HepG2 (cell line): Measurements from ENCODE around the gene DUSP7. TPM values are rescaled to one million over a fixed set of nuclear protein-coding genes. Genes with fewer than 3 reads are reported as not detected.

Source experiments
- ARNT2 ChIP-seq: sonication (generic); formaldehyde crosslinking; IDR thresholded peaks from 2 replicates; pipeline ENCODE4 v1.8.0; 2022; ENCODE audit warnings: mild to moderate bottlenecking, low read depth, missing genetic modification reagents, moderate library complexity
- BHLHE40 ChIP-seq: IDR thresholded peaks from 2 replicates; pipeline ENCODE4 v1.6.1; 2011; ENCODE audit warnings: low read length, improper control_type of control experiment
- EHMT2 ChIP-seq: fragments of 200-600 bp; sonication (generic); IDR thresholded peaks from 2 replicates; pipeline ENCODE4 v1.7.0; 2017; ENCODE audit warnings: antibody characterized with exemption, low read depth, low read length, borderline replicate concordance
- MTA3 ChIP-seq: sonication (generic); formaldehyde crosslinking; IDR thresholded peaks from 2 replicates; pipeline ENCODE4 v1.4.0; 2020; ENCODE audit warnings: missing genetic modification reagents
- NFYB ChIP-seq: sonication (generic); formaldehyde crosslinking; IDR thresholded peaks from 2 replicates; pipeline ENCODE4 v1.4.0; 2020; ENCODE audit warnings: missing genetic modification reagents
- RBFOX2 ChIP-seq: fragments of 200-400 bp; formaldehyde crosslinking; IDR thresholded peaks from 2 replicates; pipeline ENCODE4 v1.6.1; 2017; ENCODE audit warnings: low read depth, mild to moderate bottlenecking, low read length
- ZFX ChIP-seq: sonication (generic); formaldehyde crosslinking; IDR thresholded peaks from 2 replicates; pipeline ENCODE4 v1.4.0; 2020; ENCODE audit warnings: mild to moderate bottlenecking, low read depth, missing genetic modification reagents, moderate library complexity
- ZNF430 ChIP-seq: sonication (generic); formaldehyde crosslinking; IDR thresholded peaks from 2 replicates; pipeline ENCODE4 v1.9.0; 2021; ENCODE audit warnings: mild to moderate bottlenecking, missing genetic modification reagents
- ZNF530 ChIP-seq: sonication (generic); formaldehyde crosslinking; IDR thresholded peaks from 2 replicates; pipeline ENCODE4 v1.5.0; 2020; ENCODE audit warnings: low read depth, mild to moderate bottlenecking, missing genetic modification reagents
- ZNF816 ChIP-seq: sonication (generic); formaldehyde crosslinking; IDR thresholded peaks from 2 replicates; pipeline ENCODE4 v1.8.0; 2022; ENCODE audit warnings: missing genetic modification reagents, mild to moderate bottlenecking, borderline replicate concordance
- polyA plus RNA-seq, 8 experiments: library from polyadenylated mRNA; depleted of rRNA in 3 of 8; stranded (reverse) in 7 of 8; unstranded in 1 of 8; fragments of >200 nt; fragmentation: Illumina TruSeq in 4 of 8; extraction: Trizol in 4 of 8; gene quantifications; 2 replicates each; pipeline versions ENCODE4 v1.2.1 to v1.2.3, GENCODE V29; 2011 to 2016; ENCODE audit warnings: low read depth in 4 of 8, missing spikeins in 1 of 8, mixed read lengths in 1 of 8; ENCODE audit not compliant: insufficient read depth in 1 of 8
- total RNA-seq, 5 experiments: library from RNA; depleted of rRNA; stranded (reverse); fragments of >200 nt; fragmentation: Illumina TruSeq; extraction: Trizol; gene quantifications; 2 replicates each; pipeline ENCODE4 v1.2.3, GENCODE V29; 2016; ENCODE audit warnings: low read depth in 1 of 5
- TF ChIP-seq, protein P1 (sequence below): sonication (generic); formaldehyde crosslinking; IDR thresholded peaks from 2 replicates; pipeline ENCODE4 v1.4.0; 2020; ENCODE audit warnings: missing genetic modification reagents, borderline replicate concordance
- TF ChIP-seq, protein P2 (sequence below): sonication (generic); formaldehyde crosslinking; IDR thresholded peaks from 2 replicates; pipeline ENCODE4 v1.5.1; 2020; ENCODE audit warnings: missing genetic modification reagents, mild to moderate bottlenecking, borderline replicate concordance
- TF ChIP-seq, protein P3 (sequence below): sonication (generic); formaldehyde crosslinking; IDR thresholded peaks from 2 replicates; pipeline ENCODE4 v1.4.0; 2020; ENCODE audit warnings: missing genetic modification reagents, borderline replicate concordance
- TF ChIP-seq, protein P4 (sequence below): fragments of 450-650 bp; IDR thresholded peaks from 2 replicates; pipeline ENCODE4 v1.6.1; 2016

Gene DUSP7
- total and polyA plus RNA-seq, 2 of the 13 experiments (the other 11 are each of a cell fraction or from before 2014, with no cell fraction given) = 6.6 to 8.8 TPM

DNA sequence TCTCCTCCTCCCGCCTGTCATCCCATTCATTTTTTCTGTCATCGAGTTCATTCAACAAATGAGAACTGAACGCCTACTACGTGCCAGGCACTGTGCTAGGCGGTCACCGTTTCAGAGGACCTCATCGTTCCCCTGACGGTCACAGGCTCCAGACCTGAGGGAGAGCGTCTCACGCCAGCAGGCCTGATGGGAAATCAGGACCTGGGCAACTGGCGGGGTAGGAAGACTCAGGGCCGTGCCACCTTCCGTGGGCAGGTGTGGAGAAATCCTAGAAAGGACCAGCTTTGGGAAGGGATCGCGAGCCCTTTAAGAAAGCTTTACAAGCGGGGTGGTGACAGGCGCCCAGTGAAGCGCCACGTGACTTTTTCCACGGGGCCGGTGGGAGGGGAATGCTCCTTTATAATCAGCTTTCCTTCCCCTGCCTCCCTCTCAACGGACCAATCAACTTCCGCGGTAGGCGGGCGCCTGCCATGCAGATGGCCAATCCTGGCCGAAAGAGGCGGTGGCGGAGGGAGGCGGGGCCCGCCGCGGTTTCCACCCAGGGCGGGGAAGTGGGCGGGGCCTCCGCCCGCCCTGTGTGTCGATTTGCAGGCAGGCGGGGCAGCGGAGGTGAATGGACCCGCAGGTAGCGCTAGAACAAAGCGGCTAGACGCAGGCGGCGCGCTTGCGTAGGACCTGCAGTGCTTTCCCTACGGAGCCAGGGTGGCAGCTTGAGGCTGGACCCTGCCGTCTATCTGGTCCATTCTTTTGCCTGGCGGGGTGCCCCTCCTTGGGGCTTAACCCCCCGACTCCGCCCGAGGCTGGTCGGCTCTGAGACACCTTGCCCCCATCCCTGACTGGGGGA is 819 bp upstream of the DUSP7 start (continued):
- TF ChIP-seq, protein P1, sequence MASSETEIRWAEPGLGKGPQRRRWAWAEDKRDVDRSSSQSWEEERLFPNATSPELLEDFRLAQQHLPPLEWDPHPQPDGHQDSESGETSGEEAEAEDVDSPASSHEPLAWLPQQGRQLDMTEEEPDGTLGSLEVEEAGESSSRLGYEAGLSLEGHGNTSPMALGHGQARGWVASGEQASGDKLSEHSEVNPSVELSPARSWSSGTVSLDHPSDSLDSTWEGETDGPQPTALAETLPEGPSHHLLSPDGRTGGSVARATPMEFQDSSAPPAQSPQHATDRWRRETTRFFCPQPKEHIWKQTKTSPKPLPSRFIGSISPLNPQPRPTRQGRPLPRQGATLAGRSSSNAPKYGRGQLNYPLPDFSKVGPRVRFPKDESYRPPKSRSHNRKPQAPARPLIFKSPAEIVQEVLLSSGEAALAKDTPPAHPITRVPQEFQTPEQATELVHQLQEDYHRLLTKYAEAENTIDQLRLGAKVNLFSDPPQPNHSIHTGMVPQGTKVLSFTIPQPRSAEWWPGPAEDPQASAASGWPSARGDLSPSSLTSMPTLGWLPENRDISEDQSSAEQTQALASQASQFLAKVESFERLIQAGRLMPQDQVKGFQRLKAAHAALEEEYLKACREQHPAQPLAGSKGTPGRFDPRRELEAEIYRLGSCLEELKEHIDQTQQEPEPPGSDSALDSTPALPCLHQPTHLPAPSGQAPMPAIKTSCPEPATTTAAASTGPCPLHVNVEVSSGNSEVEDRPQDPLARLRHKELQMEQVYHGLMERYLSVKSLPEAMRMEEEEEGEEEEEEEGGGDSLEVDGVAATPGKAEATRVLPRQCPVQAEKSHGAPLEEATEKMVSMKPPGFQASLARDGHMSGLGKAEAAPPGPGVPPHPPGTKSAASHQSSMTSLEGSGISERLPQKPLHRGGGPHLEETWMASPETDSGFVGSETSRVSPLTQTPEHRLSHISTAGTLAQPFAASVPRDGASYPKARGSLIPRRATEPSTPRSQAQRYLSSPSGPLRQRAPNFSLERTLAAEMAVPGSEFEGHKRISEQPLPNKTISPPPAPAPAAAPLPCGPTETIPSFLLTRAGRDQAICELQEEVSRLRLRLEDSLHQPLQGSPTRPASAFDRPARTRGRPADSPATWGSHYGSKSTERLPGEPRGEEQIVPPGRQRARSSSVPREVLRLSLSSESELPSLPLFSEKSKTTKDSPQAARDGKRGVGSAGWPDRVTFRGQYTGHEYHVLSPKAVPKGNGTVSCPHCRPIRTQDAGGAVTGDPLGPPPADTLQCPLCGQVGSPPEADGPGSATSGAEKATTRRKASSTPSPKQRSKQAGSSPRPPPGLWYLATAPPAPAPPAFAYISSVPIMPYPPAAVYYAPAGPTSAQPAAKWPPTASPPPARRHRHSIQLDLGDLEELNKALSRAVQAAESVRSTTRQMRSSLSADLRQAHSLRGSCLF (CRISPR knock-in tag) = no peak
- TF ChIP-seq EHMT2 (no peak), NFYB (peak; percentile 90), ARNT2 (no peak; the same call in 1 of the 2 replicates), ZNF530 (CRISPR knock-in tag) (no peak), RBFOX2 (peak; percentile 61), ZNF816 (no peak), MTA3 (no peak), ZFX (peak; percentile 56; the same call in 1 of the 2 replicates), BHLHE40 (peak; percentile 69), ZNF430 (CRISPR knock-in tag) (peak; percentile 89; the same call in 1 of the 2 replicates)
- TF ChIP-seq, protein P2, sequence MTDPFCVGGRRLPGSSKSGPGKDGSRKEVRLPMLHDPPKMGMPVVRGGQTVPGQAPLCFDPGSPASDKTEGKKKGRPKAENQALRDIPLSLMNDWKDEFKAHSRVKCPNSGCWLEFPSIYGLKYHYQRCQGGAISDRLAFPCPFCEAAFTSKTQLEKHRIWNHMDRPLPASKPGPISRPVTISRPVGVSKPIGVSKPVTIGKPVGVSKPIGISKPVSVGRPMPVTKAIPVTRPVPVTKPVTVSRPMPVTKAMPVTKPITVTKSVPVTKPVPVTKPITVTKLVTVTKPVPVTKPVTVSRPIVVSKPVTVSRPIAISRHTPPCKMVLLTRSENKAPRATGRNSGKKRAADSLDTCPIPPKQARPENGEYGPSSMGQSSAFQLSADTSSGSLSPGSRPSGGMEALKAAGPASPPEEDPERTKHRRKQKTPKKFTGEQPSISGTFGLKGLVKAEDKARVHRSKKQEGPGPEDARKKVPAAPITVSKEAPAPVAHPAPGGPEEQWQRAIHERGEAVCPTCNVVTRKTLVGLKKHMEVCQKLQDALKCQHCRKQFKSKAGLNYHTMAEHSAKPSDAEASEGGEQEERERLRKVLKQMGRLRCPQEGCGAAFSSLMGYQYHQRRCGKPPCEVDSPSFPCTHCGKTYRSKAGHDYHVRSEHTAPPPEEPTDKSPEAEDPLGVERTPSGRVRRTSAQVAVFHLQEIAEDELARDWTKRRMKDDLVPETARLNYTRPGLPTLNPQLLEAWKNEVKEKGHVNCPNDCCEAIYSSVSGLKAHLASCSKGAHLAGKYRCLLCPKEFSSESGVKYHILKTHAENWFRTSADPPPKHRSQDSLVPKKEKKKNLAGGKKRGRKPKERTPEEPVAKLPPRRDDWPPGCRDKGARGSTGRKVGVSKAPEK = no peak
- TF ChIP-seq, protein P3, sequence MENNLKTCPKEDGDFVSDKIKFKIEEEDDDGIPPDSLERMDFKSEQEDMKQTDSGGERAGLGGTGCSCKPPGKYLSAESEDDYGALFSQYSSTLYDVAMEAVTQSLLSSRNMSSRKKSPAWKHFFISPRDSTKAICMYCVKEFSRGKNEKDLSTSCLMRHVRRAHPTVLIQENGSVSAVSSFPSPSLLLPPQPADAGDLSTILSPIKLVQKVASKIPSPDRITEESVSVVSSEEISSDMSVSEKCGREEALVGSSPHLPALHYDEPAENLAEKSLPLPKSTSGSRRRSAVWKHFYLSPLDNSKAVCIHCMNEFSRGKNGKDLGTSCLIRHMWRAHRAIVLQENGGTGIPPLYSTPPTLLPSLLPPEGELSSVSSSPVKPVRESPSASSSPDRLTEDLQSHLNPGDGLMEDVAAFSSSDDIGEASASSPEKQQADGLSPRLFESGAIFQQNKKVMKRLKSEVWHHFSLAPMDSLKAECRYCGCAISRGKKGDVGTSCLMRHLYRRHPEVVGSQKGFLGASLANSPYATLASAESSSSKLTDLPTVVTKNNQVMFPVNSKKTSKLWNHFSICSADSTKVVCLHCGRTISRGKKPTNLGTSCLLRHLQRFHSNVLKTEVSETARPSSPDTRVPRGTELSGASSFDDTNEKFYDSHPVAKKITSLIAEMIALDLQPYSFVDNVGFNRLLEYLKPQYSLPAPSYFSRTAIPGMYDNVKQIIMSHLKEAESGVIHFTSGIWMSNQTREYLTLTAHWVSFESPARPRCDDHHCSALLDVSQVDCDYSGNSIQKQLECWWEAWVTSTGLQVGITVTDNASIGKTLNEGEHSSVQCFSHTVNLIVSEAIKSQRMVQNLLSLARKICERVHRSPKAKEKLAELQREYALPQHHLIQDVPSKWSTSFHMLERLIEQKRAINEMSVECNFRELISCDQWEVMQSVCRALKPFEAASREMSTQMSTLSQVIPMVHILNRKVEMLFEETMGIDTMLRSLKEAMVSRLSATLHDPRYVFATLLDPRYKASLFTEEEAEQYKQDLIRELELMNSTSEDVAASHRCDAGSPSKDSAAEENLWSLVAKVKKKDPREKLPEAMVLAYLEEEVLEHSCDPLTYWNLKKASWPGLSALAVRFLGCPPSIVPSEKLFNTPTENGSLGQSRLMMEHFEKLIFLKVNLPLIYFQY (CRISPR knock-in tag) = no peak
- TF ChIP-seq, protein P4, sequence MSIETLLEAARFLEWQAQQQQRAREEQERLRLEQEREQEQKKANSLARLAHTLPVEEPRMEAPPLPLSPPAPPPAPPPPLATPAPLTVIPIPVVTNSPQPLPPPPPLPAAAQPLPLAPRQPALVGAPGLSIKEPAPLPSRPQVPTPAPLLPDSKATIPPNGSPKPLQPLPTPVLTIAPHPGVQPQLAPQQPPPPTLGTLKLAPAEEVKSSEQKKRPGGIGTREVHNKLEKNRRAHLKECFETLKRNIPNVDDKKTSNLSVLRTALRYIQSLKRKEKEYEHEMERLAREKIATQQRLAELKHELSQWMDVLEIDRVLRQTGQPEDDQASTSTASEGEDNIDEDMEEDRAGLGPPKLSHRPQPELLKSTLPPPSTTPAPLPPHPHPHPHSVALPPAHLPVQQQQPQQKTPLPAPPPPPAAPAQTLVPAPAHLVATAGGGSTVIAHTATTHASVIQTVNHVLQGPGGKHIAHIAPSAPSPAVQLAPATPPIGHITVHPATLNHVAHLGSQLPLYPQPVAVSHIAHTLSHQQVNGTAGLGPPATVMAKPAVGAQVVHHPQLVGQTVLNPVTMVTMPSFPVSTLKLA = peak; percentile 81
